IMR-90 (cell line): ENCODE data around the gene CPN2. TPM values are rescaled to one million over a fixed set of nuclear protein-coding genes. Genes with fewer than 3 reads are reported as not detected.

Experiments
- ATAC-seq: fragments of 200-7000 bp; cut with Tn5 transposase; 2 replicates; pipeline ENCODE4 v1.9.1; 2020; ENCODE audit warnings: low read depth, mild to moderate bottlenecking, moderate library complexity
- BruUV-seq: library from RNA; stranded (reverse); fragments of 400-500 nt; replicated peaks from 2 replicates; lab custom pipeline; 2021; lab: Mats Ljungman, UMichigan
- CTCF ChIA-PET: fragments of 300-600 bp; formaldehyde crosslinking; extraction: SDS; loops from one replicate; lab custom pipeline; 2021; ENCODE audit warnings: antibody characterized with exemption; lab: Yijun Ruan, JAX
- POLR2A ChIA-PET: fragments of 300-600 bp; sonication (Branson Sonifier 250); formaldehyde crosslinking; loops from one replicate; lab custom pipeline; 2022; ENCODE audit warnings: antibody characterized with exemption; ENCODE audit not compliant: unreplicated experiment; lab: Charles Lee
- DNase-seq: peaks from one replicate; pipeline ENCODE4 v3.0.0; 2013
- H2AFZ ChIP-seq: replicated peaks from 2 replicates; pipeline ENCODE3; 2013; ENCODE audit warnings: low read length, mild to moderate bottlenecking; ENCODE audit not compliant: poor library complexity
- H2AK5ac ChIP-seq: 2 replicates; pipeline ENCODE4 v1.6.1; 2013; ENCODE audit warnings: low read depth, low read length, inconsistent platforms
- H2AK9ac ChIP-seq: replicated peaks from 2 replicates; pipeline ENCODE3; 2013; ENCODE audit warnings: mild to moderate bottlenecking, low read depth, low read length, moderate library complexity; ENCODE audit not compliant: poor library complexity
- H2BK120ac ChIP-seq: 2 replicates; pipeline ENCODE4 v1.6.1; 2013; ENCODE audit warnings: low read depth, low read length, inconsistent platforms
- H2BK15ac ChIP-seq: 3 replicates; pipeline ENCODE4 v1.6.1; 2013; ENCODE audit warnings: low read depth, low read length, inconsistent platforms
- H2BK20ac ChIP-seq: 2 replicates; pipeline ENCODE4 v1.6.1; 2013; ENCODE audit warnings: low read depth, mild to moderate bottlenecking, inconsistent platforms, low read length, moderate library complexity
- H2BK5ac ChIP-seq: 2 replicates; pipeline ENCODE4 v1.6.1; 2013; ENCODE audit warnings: mild to moderate bottlenecking, low read depth, low read length, inconsistent platforms; ENCODE audit not compliant: poor library complexity, severe bottlenecking
- H3K14ac ChIP-seq: replicated peaks from 2 replicates; pipeline ENCODE4 v1.6.1; 2013; ENCODE audit warnings: low read depth, low read length, inconsistent platforms
- H3K18ac ChIP-seq: 2 replicates; pipeline ENCODE4 v1.6.1; 2013; ENCODE audit warnings: low read depth, low read length, control low read depth
- H3K23ac ChIP-seq: 2 replicates; pipeline ENCODE4 v1.6.1; 2013; ENCODE audit warnings: low read depth, low read length, inconsistent platforms
- H3K27ac ChIP-seq: 2 replicates; pipeline ENCODE4 v1.5.1; 2013; ENCODE audit warnings: mild to moderate bottlenecking, control low read depth, low read length; ENCODE audit not compliant: insufficient read depth
- H3K27me3 ChIP-seq: 2 replicates; pipeline ENCODE4 v1.6.1; 2013; ENCODE audit warnings: low read length; ENCODE audit not compliant: control insufficient read depth, insufficient read depth
- H3K36me3 ChIP-seq: 2 replicates; pipeline ENCODE4 v1.6.1; 2013; ENCODE audit warnings: low read length, mixed read lengths; ENCODE audit not compliant: control insufficient read depth, insufficient read depth
- H3K4ac ChIP-seq: 2 replicates; pipeline ENCODE4 v1.6.1; 2013; ENCODE audit warnings: low read depth, low read length, inconsistent platforms
- H3K4me1 ChIP-seq: 2 replicates; pipeline ENCODE4 v1.6.1; 2013; ENCODE audit warnings: low read length, mixed read lengths; ENCODE audit not compliant: control insufficient read depth, insufficient read depth
- H3K4me2 ChIP-seq: 2 replicates; pipeline ENCODE4 v1.6.1; 2013; ENCODE audit warnings: low read depth, mild to moderate bottlenecking, control low read depth, low read length, moderate library complexity
- H3K4me3 ChIP-seq: 2 replicates; pipeline ENCODE4 v1.5.1; 2013; ENCODE audit warnings: low read depth, mild to moderate bottlenecking, control low read depth, low read length, moderate library complexity; ENCODE audit not compliant: insufficient read depth
- H3K56ac ChIP-seq: 2 replicates; pipeline ENCODE4 v1.6.1; 2013; ENCODE audit warnings: low read length, inconsistent platforms; ENCODE audit not compliant: insufficient read depth; ENCODE audit errors: extremely low read depth
- H3K79me1 ChIP-seq, 2 experiments: 2 replicates each; pipeline ENCODE4 v1.6.1; 2013; ENCODE audit warnings: low read length in 2 of 2, inconsistent platforms in 1 of 2, low read depth in 1 of 2
- H3K9ac ChIP-seq: 2 replicates; pipeline ENCODE4 v1.6.1; 2013; ENCODE audit warnings: low read depth, low read length, control low read depth
- H3K9me1 ChIP-seq: 2 replicates; pipeline ENCODE4 v1.6.1; 2013; ENCODE audit warnings: low read length, inconsistent platforms; ENCODE audit not compliant: insufficient read depth
- H3K9me3 ChIP-seq: 2 replicates; pipeline ENCODE4 v1.6.1; 2013; ENCODE audit warnings: low read length; ENCODE audit not compliant: control insufficient read depth, insufficient read depth
- H4K20me1 ChIP-seq: 2 replicates; pipeline ENCODE4 v1.6.1; 2013; ENCODE audit warnings: low read length, inconsistent platforms; ENCODE audit not compliant: insufficient read depth
- H4K5ac ChIP-seq: 2 replicates; pipeline ENCODE4 v1.6.1; 2013; ENCODE audit warnings: mild to moderate bottlenecking, low read depth, low read length, control low read depth
- H4K8ac ChIP-seq, 2 experiments: 2 replicates each; pipeline ENCODE4 v1.6.1; 2013; ENCODE audit warnings: low read depth in 2 of 2, low read length in 2 of 2, control low read depth in 1 of 2, inconsistent platforms in 1 of 2
- H4K91ac ChIP-seq: 2 replicates; pipeline ENCODE4 v1.6.1; 2013; ENCODE audit warnings: low read depth, low read length, inconsistent platforms; ENCODE audit not compliant: insufficient read depth
- CEBPB ChIP-seq: IDR thresholded peaks from 2 replicates; pipeline ENCODE4 v1.6.1; 2012; ENCODE audit warnings: low read depth, low read length, improper control_type of control experiment
- CHD1 ChIP-seq: IDR thresholded peaks from 2 replicates; pipeline ENCODE4 v1.6.1; 2012; ENCODE audit warnings: low read depth, low read length, improper control_type of control experiment
- CTCF ChIP-seq: conservative IDR thresholded peaks from 2 replicates; pipeline ENCODE4 v1.5.1; 2012; ENCODE audit warnings: mild to moderate bottlenecking, low read depth, low read length, improper control_type of control experiment
- ELK1 ChIP-seq: fragments of 150-350 bp; IDR thresholded peaks from 2 replicates; pipeline ENCODE4 v1.6.1; 2016; ENCODE audit warnings: low read depth, mild to moderate bottlenecking, low read length, moderate library complexity, borderline replicate concordance
- MAZ ChIP-seq: IDR thresholded peaks from 2 replicates; pipeline ENCODE4 v1.6.1; 2012; ENCODE audit warnings: low read depth, mild to moderate bottlenecking, low read length, improper control_type of control experiment, moderate library complexity, borderline replicate concordance
- MXI1 ChIP-seq: IDR thresholded peaks from 2 replicates; pipeline ENCODE4 v1.6.1; 2012; ENCODE audit warnings: low read depth, mild to moderate bottlenecking, low read length, moderate library complexity, borderline replicate concordance
- NFE2L2 ChIP-seq: fragments of 150-350 bp; IDR thresholded peaks from 2 replicates; pipeline ENCODE4 v1.6.1; 2016; ENCODE audit warnings: low read depth, mild to moderate bottlenecking, low read length
- POLR2A ChIP-seq: IDR thresholded peaks from 2 replicates; pipeline ENCODE4 v1.6.1; 2012; ENCODE audit warnings: mild to moderate bottlenecking, low read depth, low read length
- RAD21 ChIP-seq: IDR thresholded peaks from 2 replicates; pipeline ENCODE4 v1.6.1; 2012; ENCODE audit warnings: low read length, improper control_type of control experiment
- RCOR1 ChIP-seq: IDR thresholded peaks from 2 replicates; pipeline ENCODE4 v1.6.1; 2012; ENCODE audit warnings: mild to moderate bottlenecking, low read length, improper control_type of control experiment; ENCODE audit not compliant: insufficient replicate concordance
- RFX5 ChIP-seq: IDR thresholded peaks from 2 replicates; pipeline ENCODE4 v1.8.0; 2012; ENCODE audit warnings: low read depth, mild to moderate bottlenecking, low read length, moderate library complexity
- SMC3 ChIP-seq: fragments of 150-350 bp; IDR thresholded peaks from 2 replicates; pipeline ENCODE4 v1.6.1; 2016; ENCODE audit warnings: low read depth, mild to moderate bottlenecking, antibody characterized with exemption, low read length, moderate library complexity
- USF2 ChIP-seq: fragments of 150-350 bp; IDR thresholded peaks from 2 replicates; pipeline ENCODE4 v1.6.1; 2017; ENCODE audit warnings: mild to moderate bottlenecking, antibody characterized with exemption, low read length, low read depth
- WGBS, 2 experiments: methylation state at CpG; one replicate each; pipeline versions ENCODE4 v1.1.5 to v1.1.7; 2013; ENCODE audit warnings: missing lambda C conversion rate in 2 of 2; ENCODE audit not compliant: insufficient read length in 1 of 2; ENCODE audit errors: extremely low coverage in 2 of 2; 5-methylcytosine and 5-hydroxymethylcytosine counted together
- dilution Hi-C: fragments of 300-500 bp; cut with HindIII; formaldehyde crosslinking; loops from one replicate; pipeline ENCODE4 v1.14.3; 2018; ENCODE audit warnings: low sequenced_read_pairs; ENCODE audit not compliant: unreplicated experiment
- in situ Hi-C: fragments of 300-500 bp; cut with MboI; formaldehyde crosslinking; loops from 3 replicates; pipeline ENCODE4 v1.14.3; 2019; ENCODE audit warnings: low sequenced_read_pairs, inconsistent platforms, mixed read lengths
- intact Hi-C: fragments of 100-400 bp; cut with micrococcal nuclease; formaldehyde crosslinking; loops from 2 replicates; pipeline ENCODE4 v1.10.0; 2022
- polyA plus RNA-seq, 3 experiments: library from polyadenylated mRNA; depleted of rRNA; stranded (reverse); fragments of >200 nt; gene quantifications; 2 replicates each; pipeline ENCODE4 v1.2.3, GENCODE V29; 2012; ENCODE audit warnings: low replicate concordance in 1 of 3
- total RNA-seq: library from RNA; depleted of rRNA; stranded (reverse); fragments of >200 nt; gene quantifications from 2 replicates; pipeline ENCODE4 v1.2.3, GENCODE V29; 2012

The CPN2 gene
- total and polyA plus RNA-seq, 2 of the 4 experiments (the other 2 are of a cell fraction): 0.07 TPM; not detected in 1

- H3K4ac ChIP-seq: no peak overlapping the region
- H3K27ac ChIP-seq: no peak overlapping the region
- no peak overlapping the region for H3K14ac ChIP-seq
- no peak overlapping the region for H2BK15ac ChIP-seq
- WGBS, 2 experiments: 33% methylated on average over 1 of the region's 5 CpGs; no CpG with 5 or more reads in 1 of the 2 experiments
- H2AK9ac ChIP-seq: no peak overlapping the region
- TF ChIP-seq CEBPB (no peak), NFE2L2 (no peak), USF2 (no peak), CHD1 (no peak), RFX5 (no peak), ELK1 (no peak), CTCF (no peak), RCOR1 (no peak), SMC3 (no peak), MXI1 (no peak), POLR2A (no peak), MAZ (no peak), RAD21 (no peak)
- intact Hi-C loops (no loop called here), in situ Hi-C loops (no loop called here), dilution Hi-C loops (no loop called here)
- peaks cover 21% of the 10 kb centered on the region for H3K27me3 ChIP-seq
- no peak overlapping the region for H4K5ac ChIP-seq
- 0 out of 2 replicates have a peak, but pooled peaks cover 3% of the 10 kb centered on the region for H3K9me1 ChIP-seq
- ChIA-PET CTCF (interaction anchor here (1.0 to 1.3 kb wide), 2 partner anchors 51 to 61 kb away, joined by 3 to 7 read pairs; no protein-coding TSS in a partner anchor), POLR2A (no interaction called here)
- no peak overlapping the region for H3K18ac ChIP-seq
- no peak overlapping the region for H3K4me3 ChIP-seq
- H3K9ac ChIP-seq: no peak overlapping the region
- no peak overlapping the region for H2AK5ac ChIP-seq
- H3K79me1 ChIP-seq: no peaks in the 10 kb centered on the region
- no peak overlapping the region for H2BK5ac ChIP-seq
- H2BK120ac ChIP-seq: no peak overlapping the region
- DNase-seq (peak; percentile 48), ATAC-seq (no peak)
- H2BK20ac ChIP-seq: no peak overlapping the region
- H4K91ac ChIP-seq: no peak overlapping the region
- no peaks in the 10 kb centered on the region; the same call in 1 of the 2 replicates for H4K20me1 ChIP-seq
- no peak overlapping the region for H4K8ac ChIP-seq
- H2AFZ ChIP-seq: no peak overlapping the region
- no peaks in the 10 kb centered on the region; the same call in none of the 2 replicates for H3K9me3 ChIP-seq
- BruUV-seq: no TSS peak
- H3K23ac ChIP-seq: no peak overlapping the region
- H3K36me3 ChIP-seq: no peaks in the 10 kb centered on the region
- no peak overlapping the region for H3K4me2 ChIP-seq
- H3K4me1 ChIP-seq: peaks cover 9% of the 10 kb centered on the region
- no peak overlapping the region for H3K56ac ChIP-seq
These were observed 44.1 kb upstream of the CPN2 start for GRCh38 chr3:194395212-194395611.
